ENCODE data around the gene MED17.
A peak's percentile ranks its signal among the peaks of the same experiment; 100 is the strongest.
"Not testable (repeated sequence)": the region's sequence is repeated elsewhere in the genome, so short reads cannot be mapped to it uniquely, and the experiment has no call there.

Gene MED17

DNA sequence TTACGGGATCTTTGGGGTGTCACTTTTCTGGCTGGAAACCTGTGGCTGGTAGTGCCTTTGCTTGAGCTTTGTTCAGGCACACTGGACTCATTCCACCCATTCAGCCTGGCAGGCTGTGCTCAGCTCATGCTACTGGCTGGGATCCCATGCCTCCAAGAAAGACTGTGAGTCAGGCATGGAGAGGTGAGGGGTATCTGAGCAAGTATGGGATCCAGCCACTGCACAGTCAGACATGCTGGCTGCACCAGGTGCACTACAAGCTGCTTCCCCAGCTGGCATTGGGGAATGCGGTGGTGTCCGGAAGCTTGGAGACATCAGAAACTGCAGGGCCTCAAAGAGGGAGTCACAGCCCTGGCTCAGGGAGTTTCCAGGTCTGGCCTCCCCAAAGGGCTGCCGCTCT, 12.0 kb upstream of the MED17 start:
- no peak overlapping the region for H3K4me3 Mint-ChIP-seq
- H3K4me1 Mint-ChIP-seq (ENCODE audit: low read depth in 2 of 2) = no peaks in the 10 kb centered on the region
- DNase-seq (no peak), ATAC-seq (replicated peaks) (no peak)
- H3K27ac Mint-ChIP-seq = no peak overlapping the region
- H3K27me3 Mint-ChIP-seq = no peaks in the 10 kb centered on the region
- H3K36me3 Mint-ChIP-seq (ENCODE audit: insufficient read depth) = peaks cover 6% of the 10 kb centered on the region
- H3K9me3 Mint-ChIP-seq = no peaks in the 10 kb centered on the region

DNA sequence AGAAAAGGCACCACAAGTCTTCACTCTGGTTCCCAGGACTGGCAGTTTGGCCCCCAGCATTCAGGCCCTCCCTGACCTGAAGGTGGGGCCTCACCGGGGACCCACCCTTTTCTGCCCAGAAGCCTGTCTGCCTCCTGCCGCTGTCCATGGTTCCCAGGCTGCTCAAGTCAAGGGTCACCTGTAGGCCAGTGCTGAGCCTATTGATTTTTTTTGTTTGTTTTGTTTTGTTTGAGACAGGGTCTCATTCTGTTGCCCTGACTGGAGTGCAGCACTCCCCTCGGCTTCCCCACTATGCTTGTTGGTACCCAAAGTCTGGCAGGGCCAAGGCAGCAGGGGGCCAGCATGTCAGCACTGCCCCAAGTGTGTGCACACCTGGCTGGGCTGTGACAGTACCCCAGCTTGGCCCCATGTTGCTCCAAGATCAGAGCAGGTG, 11.0 kb upstream of the MED17 start:
- Mint-ChIP-seq H3K4me1 (ENCODE audit: low read depth in 2 of 2) (no peaks in the 10 kb centered on the region), H3K4me3 (no peak overlapping the region), H3K36me3 (ENCODE audit: insufficient read depth) (peaks cover 6% of the 10 kb centered on the region), H3K9me3 (no peaks in the 10 kb centered on the region), H3K27ac (peak overlapping the region in 1 of 2 donors; percentile 38), H3K27me3 (no peaks in the 10 kb centered on the region)
- DNase-seq (no peak), ATAC-seq (replicated peaks) (no peak)

DNA sequence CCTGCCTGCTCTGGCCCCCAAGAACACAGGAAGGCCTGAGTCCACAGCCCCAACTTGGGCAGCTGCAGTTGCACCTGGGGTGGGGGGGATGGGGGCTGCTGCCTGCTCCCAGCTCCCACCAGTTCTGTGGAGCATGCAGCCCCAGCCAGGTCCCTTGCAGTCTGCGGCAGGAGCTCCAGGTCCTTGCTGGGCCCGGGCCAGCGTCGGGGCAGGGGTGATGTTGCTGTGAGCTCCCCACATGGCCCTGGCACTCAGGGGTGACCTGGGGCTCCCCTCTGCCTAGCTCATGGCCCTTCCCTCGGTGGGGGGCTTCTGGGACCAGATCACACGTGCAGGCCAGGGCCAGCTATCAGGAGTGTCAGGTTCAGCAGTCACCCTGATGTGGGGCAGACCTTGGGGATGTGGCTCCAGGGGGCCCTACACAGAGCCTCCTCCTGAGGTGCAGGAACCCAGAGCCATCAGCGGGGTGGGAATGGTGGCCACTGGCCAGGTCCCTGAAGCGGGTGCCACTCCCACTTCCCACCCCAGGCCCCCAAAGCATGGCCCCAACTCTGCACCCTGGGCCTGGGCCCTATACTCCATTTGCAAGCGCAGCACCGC, 10.4 kb upstream of the MED17 start:
- no peak overlapping the region for H3K27ac Mint-ChIP-seq
- no peaks in the 10 kb centered on the region for H3K9me3 Mint-ChIP-seq
- ATAC-seq (replicated peaks) = no peak
- no peak overlapping the region for H3K4me3 Mint-ChIP-seq
- H3K4me1 Mint-ChIP-seq (ENCODE audit: low read depth in 2 of 2) = no peaks in the 10 kb centered on the region
- DNase-seq = no peak
- no peaks in the 10 kb centered on the region for H3K27me3 Mint-ChIP-seq
- H3K36me3 Mint-ChIP-seq (ENCODE audit: insufficient read depth) = peaks cover 6% of the 10 kb centered on the region

DNA sequence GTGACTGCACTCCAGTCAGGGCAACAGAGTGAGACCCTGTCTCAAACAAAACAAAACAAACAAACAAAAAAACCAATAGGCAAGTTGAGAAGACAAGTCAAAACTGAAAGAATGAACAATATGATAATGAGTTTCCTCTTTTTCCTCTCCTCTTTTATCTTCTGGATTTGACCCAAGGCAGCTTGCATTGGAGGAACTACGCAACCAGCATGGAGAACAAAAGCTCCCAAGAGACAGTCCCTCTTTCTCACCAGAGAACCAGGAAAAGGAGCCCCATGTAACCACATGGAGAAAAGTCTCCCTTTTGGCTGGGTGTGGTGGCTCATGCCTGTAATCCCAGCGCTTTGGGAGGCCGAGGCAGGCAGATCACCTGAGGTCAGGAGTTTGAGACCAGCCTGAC, 9.5 kb upstream of the MED17 start:
- not testable (repeated sequence) for H3K36me3 Mint-ChIP-seq (ENCODE audit: insufficient read depth); H3K4me1 Mint-ChIP-seq (ENCODE audit: low read depth in 2 of 2); H3K4me3 Mint-ChIP-seq; H3K9me3 Mint-ChIP-seq; ATAC-seq (replicated peaks); H3K27ac Mint-ChIP-seq; H3K27me3 Mint-ChIP-seq; DNase-seq

DNA sequence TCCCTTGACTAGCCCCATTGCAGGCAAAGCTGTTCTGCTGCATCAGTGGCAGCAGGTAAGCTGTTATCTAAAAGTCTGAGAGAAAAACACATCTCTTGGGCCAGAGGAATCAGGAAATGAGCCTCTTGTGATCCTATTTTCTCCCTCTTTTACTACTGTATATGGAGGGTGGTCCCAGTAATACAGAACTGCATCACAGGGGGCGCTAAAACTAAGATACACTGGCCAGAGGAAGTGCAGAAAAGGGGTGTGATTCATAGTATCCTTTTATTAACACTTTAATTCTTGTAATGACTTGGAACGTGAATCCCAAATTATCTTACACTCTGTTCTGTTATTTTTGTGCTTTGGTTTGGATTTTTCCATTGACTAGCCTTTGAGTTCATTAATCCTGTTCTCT, 8.8 kb upstream of the MED17 start:
- Mint-ChIP-seq H3K9me3 (no peaks in the 10 kb centered on the region), H3K27ac (peak overlapping the region in 1 of 2 donors; percentile 13), H3K27me3 (no peaks in the 10 kb centered on the region), H3K36me3 (ENCODE audit: insufficient read depth) (peaks cover 6% of the 10 kb centered on the region), H3K4me3 (no peak overlapping the region), H3K4me1 (ENCODE audit: low read depth in 2 of 2) (no peaks in the 10 kb centered on the region)
- DNase-seq (no peak), ATAC-seq (replicated peaks) (peak; percentile 24)

DNA sequence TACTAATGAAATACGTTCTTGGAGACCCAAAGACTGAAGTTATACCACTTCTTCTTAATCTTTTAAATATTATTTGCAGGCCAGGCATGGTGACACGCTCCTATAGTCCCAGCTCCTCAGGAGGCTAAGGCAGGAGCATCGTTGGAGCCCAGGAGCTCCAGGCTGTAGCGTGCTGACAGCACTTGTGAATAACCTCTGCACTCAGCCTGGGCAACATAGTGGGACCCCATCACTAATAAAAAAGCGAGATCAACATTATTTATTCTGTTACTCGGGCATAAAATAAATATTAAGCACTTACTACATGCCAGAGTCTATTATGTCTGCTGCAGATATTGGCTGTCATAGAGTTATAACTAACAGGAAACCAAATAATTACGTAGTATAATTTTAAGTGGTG, 720 bp upstream of the MED17 start:
- Mint-ChIP-seq H3K9me3 (no peaks in the 10 kb centered on the region), H3K27ac (peak overlapping the region; percentile 82 to 94), H3K36me3 (ENCODE audit: insufficient read depth) (peaks cover 23% of the 10 kb centered on the region), H3K4me1 (ENCODE audit: low read depth in 2 of 2) (peaks cover 31 to 43% of the 10 kb centered on the region in 2 donors), H3K4me3 (peak overlapping the region; percentile 94 to 99), H3K27me3 (no peaks in the 10 kb centered on the region)
- no peak for ATAC-seq (replicated peaks)
- no peak for DNase-seq

DNA sequence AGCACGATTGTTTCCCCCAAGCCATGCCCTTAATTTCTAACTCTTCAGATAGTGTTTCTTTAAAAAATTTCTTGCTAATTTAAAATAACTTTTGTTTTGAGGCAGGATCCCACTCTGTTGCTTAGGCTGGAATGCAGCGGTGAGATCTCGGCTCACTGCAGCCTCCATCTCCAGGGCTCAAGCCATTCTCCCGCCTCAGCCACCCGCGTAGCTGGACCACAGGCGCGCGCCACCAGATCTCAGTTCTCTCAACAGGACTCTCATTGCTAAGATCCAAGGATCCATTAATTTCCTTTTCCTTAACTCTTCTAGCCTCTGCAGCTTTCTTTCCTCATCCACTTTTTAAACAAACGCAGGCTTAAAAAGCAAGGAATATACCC, 327 bp upstream of the MED17 start:
- Mint-ChIP-seq H3K27ac (peak overlapping the region; percentile 82 to 94), H3K27me3 (no peaks in the 10 kb centered on the region), H3K36me3 (ENCODE audit: insufficient read depth) (peaks cover 26% of the 10 kb centered on the region), H3K9me3 (no peaks in the 10 kb centered on the region), H3K4me3 (peak overlapping the region; percentile 94 to 99), H3K4me1 (ENCODE audit: low read depth in 2 of 2) (peaks cover 33 to 43% of the 10 kb centered on the region in 2 donors)
- ATAC-seq (replicated peaks) (peak; percentile 12), DNase-seq (no peak)

DNA sequence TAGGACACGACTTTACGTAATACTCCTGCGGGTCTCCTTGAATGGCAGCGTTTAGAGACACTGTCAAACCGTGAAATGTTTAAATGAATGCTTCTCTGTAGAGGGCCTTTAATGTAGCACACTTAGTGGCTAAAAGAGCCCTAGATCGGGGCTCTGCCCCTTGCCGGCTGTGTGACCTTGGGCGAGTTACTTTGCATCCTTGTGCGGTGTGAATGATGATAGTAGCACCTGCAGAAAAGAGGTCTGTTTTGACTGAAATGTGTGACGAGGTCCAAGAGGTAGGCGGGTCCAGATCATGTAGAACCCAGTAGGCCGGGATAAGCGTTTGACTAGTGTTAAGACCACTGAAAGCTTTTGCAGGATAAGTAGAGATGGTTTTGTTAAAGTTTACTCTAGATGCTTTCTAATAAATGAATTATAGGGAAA, 866 bp downstream of the MED17 start:
- ATAC-seq (replicated peaks) (peak; percentile 14), DNase-seq (no peak)
- peaks cover 32% of the 10 kb centered on the region for H3K36me3 Mint-ChIP-seq (ENCODE audit: insufficient read depth)
- H3K27ac Mint-ChIP-seq = peak overlapping the region; percentile 82 to 94
- peaks cover 35 to 43% of the 10 kb centered on the region in 2 donors for H3K4me1 Mint-ChIP-seq (ENCODE audit: low read depth in 2 of 2)
- H3K4me3 Mint-ChIP-seq = peak overlapping the region; percentile 94 to 99
- no peaks in the 10 kb centered on the region for H3K27me3 Mint-ChIP-seq
- H3K9me3 Mint-ChIP-seq = no peaks in the 10 kb centered on the region

DNA sequence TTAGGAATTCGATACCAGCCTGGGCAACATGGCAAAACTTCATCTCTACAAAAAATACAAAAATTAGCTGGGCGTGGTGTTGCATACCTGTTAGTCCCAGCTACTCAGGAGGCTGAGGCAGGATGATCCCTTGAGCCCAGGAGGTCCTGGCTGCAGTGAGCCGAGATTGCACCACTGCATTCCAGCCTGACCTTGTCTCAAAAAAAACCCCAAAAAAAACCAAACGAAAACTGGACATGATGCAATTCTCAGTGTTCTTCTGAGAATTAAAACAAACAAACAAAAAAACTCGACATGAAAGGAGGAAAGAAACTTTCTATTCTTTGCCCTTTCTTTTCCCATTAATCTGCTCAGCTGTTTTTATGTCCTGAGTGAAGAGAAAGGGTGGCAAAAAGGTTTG, 7.4 kb downstream of the MED17 start:
- Mint-ChIP-seq H3K27ac (no peak overlapping the region), H3K9me3 (no peaks in the 10 kb centered on the region), H3K4me3 (no peak overlapping the region), H3K36me3 (ENCODE audit: insufficient read depth) (peaks cover 83% of the 10 kb centered on the region), H3K27me3 (no peaks in the 10 kb centered on the region), H3K4me1 (ENCODE audit: low read depth in 2 of 2) (peaks cover 12 to 20% of the 10 kb centered on the region in 2 donors)
- ATAC-seq (replicated peaks) = no peak
- no peak for DNase-seq

DNA sequence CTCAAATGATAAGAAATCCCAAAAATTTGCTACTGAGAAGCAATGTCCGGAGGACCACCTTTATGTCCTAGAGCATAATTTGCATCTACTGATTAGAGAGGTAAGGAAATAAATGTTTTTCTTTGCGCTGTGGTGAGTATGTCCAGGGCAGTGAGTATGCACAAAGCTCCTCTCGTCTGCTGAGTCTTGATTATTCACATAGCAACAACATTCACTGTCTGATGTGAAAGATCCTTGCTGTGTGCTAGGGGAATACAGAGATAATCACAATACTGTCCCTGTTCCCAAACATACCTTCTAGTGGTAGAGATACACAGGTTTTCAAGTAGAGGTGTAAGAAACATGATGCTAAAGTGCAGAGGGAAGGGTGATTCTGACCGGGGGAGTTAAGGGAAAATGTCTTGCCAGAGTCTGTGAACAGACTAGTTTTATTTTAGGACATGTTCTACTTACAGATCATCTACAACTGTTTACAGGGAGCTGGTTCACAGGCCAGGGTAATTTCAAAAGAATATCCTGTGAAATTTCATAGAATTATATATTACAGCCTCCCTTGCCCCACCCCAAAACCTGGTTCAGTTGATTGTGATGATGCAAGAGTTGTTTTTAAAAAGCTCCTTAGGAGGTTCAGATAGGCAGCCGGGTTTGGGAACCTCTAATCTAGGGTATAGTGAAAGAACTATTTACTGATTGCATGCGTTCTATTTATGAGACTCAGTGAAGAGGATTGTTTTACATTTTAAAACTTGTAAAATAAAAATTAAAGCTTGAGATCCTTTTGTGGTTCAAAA, 12.6 kb downstream of the MED17 start:
- Mint-ChIP-seq H3K4me1 (ENCODE audit: low read depth in 2 of 2) (peaks cover 0 to 6% of the 10 kb centered on the region in 2 donors), H3K36me3 (ENCODE audit: insufficient read depth) (peaks cover 85% of the 10 kb centered on the region), H3K9me3 (no peaks in the 10 kb centered on the region), H3K27ac (no peak overlapping the region), H3K4me3 (no peak overlapping the region), H3K27me3 (no peaks in the 10 kb centered on the region)
- ATAC-seq (replicated peaks) (no peak), DNase-seq (no peak)

DNA sequence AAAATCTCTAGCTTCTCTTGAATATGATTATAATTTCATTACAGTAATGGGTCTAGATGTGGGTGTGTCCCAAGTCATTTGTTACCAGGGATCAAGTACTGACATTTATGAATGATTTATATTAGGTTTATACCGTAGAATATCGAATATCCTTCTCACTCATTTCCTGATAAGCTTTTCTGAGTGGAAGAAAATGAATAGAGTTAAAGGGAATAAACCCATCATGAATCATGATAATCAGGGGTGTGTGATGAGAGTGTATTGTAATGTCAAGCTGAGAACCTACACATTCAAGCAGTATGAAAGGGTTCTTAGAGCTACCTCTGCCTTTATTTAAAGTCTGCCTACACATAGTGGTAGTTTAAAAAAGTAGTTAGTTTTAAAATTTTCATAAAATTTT, 17.3 kb downstream of the MED17 start:
- H3K9me3 Mint-ChIP-seq = no peaks in the 10 kb centered on the region
- ATAC-seq (replicated peaks) (no peak), DNase-seq (no peak)
- peaks cover 0 to 13% of the 10 kb centered on the region in 2 donors for H3K4me1 Mint-ChIP-seq (ENCODE audit: low read depth in 2 of 2)
- H3K36me3 Mint-ChIP-seq (ENCODE audit: insufficient read depth) = peaks cover 81% of the 10 kb centered on the region
- peak overlapping the region in 1 of 2 donors; percentile 87 for H3K27ac Mint-ChIP-seq
- no peak overlapping the region for H3K4me3 Mint-ChIP-seq
- H3K27me3 Mint-ChIP-seq = no peaks in the 10 kb centered on the region

DNA sequence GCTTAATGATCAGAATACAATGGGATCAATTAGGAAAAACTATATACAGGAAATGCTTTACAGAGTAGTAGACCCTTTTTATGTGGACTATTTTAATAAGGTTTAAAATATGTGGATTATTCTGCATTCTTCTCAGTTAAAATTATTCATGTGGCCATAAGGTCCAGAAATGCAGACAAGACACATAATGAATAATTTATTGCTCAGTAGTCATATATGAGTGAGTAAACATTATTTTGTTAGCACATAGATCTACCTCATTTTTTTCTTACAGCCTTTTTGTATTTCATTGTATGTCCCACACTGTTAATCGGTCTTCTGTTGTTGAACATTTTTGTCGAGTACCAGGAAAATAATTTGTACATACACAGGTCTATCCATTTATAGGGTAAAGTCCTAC, 20.8 kb downstream of the MED17 start:
- no peak for DNase-seq
- no peak overlapping the region for H3K4me3 Mint-ChIP-seq
- H3K27ac Mint-ChIP-seq = peak overlapping the region in 1 of 2 donors; percentile 85
- H3K4me1 Mint-ChIP-seq (ENCODE audit: low read depth in 2 of 2) = peaks cover 0 to 18% of the 10 kb centered on the region in 2 donors
- H3K36me3 Mint-ChIP-seq (ENCODE audit: insufficient read depth) = peaks cover 78% of the 10 kb centered on the region
- ATAC-seq (replicated peaks) = no peak
- H3K27me3 Mint-ChIP-seq = no peaks in the 10 kb centered on the region
- no peaks in the 10 kb centered on the region for H3K9me3 Mint-ChIP-seq

DNA sequence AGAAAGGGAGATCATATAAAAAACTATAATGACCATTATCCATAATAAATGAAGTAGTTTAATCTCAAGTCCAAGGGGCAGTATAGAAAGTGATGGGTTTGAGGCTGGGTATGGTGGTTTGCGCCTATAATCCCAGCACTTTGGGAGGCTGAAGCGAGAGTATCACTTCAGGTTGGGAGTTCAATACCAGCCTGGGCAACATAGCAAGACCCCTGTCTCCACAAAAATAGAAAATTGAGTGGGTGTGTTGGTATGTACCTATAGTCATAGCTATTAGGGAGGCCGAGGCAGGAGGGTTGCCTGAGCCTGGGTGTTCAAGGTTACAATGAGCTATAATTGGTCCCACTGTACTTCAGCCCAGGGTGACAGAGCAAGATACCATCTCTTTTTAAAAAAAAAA, 23.9 kb downstream of the MED17 start:
- H3K27me3 Mint-ChIP-seq = no peaks in the 10 kb centered on the region
- no peak overlapping the region for H3K27ac Mint-ChIP-seq
- no peak overlapping the region for H3K4me3 Mint-ChIP-seq

DNA sequence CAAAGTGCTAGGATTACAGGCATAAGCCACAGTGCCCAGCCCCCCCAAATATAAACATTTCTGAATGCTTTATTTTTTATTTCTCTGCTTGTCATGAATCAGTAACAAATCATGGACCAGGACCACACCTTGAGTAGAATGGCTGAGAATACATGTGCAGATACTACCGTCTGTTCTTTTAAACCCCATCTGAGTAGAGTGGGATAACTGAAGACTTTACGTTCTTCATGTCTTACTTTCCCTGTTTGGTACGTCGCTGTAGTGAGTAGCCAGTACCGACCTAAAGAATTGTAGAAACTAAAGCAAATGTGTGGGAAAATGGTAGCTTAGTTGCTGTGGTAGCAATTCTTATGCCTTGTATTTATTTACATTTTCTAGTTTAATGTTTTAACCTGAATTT, 29.9 kb downstream of the MED17 start:
- no peak for DNase-seq
- H3K9me3 Mint-ChIP-seq = no peaks in the 10 kb centered on the region
- no peaks in the 10 kb centered on the region for H3K4me1 Mint-ChIP-seq (ENCODE audit: low read depth in 2 of 2)
- peak overlapping the region in 1 of 2 donors; percentile 62 for H3K27ac Mint-ChIP-seq
- H3K4me3 Mint-ChIP-seq = no peak overlapping the region
- ATAC-seq (replicated peaks) = no peak
- no peaks in the 10 kb centered on the region for H3K27me3 Mint-ChIP-seq
- H3K36me3 Mint-ChIP-seq (ENCODE audit: insufficient read depth) = peaks cover 51% of the 10 kb centered on the region

More for the DNA sequence above, 23.9 kb downstream of the MED17 start:
- DNase-seq = no peak
- Mint-ChIP-seq H3K4me1 (ENCODE audit: low read depth in 2 of 2) (peaks cover 0 to 18% of the 10 kb centered on the region in 2 donors), H3K9me3 (no peaks in the 10 kb centered on the region), H3K36me3 (ENCODE audit: insufficient read depth) (peaks cover 89% of the 10 kb centered on the region)
- ATAC-seq (replicated peaks) = no peak
